A549 (cell line): ENCODE measurements around the gene FAM181A. TPM values are rescaled to one million over a fixed set of nuclear protein-coding genes. Genes with fewer than 3 reads are reported as not detected.
A peak's percentile ranks its signal among the peaks of the same experiment; 100 is the strongest.

Experiments used
- ATAC-seq, 2 experiments: fragments of 200-7000 bp in 1 of 2; fragments of >200 bp in 1 of 2; cut with Nextera tagmentation in 1 of 2; cut with Tn5 transposase in 1 of 2; 3 replicates each; pipeline versions ENCODE4 v1.8.0 to v1.9.1; 2018 to 2020; ENCODE audit warnings: mild to moderate bottlenecking in 1 of 2, moderate library complexity in 1 of 2
- CTCF ChIA-PET: fragments of 300-600 bp; sonication (Branson Sonifier 250); formaldehyde crosslinking; extraction: SDS; loops from one replicate; lab custom pipeline; 2021; ENCODE audit warnings: antibody characterized with exemption, inconsistent platforms; lab: Yijun Ruan, JAX
- POLR2A ChIA-PET: fragments of 350-600 bp; formaldehyde crosslinking; extraction: SDS; loops from one replicate; lab custom pipeline; 2021; ENCODE audit warnings: antibody characterized with exemption, inconsistent platforms; lab: Yijun Ruan, JAX
- DNase-seq, 2 experiments: peaks; one replicate each; pipeline versions ENCODE4 v3.0.0 to v3.0.0-alpha.2; 2011 to 2016; ENCODE audit warnings: low read depth in 1 of 2, low spot score in 1 of 2
- FAIRE-seq: peaks from 2 replicates; lab custom pipeline; 2011; peaks lifted over from hg19 to GRCh38; lab: Jason Lieb, UNC
- H3K27ac ChIP-seq, 2 experiments: fragments of >200 bp; sonication (Bioruptor Twin); formaldehyde crosslinking; 3 replicates each; pipeline ENCODE4 v1.5.1; 2016 to 2017
- H3K4me1 ChIP-seq: fragments of >200 bp; sonication (Bioruptor Twin); formaldehyde crosslinking; 3 replicates; pipeline ENCODE4 v1.6.1; 2016
- H3K4me2 ChIP-seq: fragments of >200 bp; sonication (Bioruptor Twin); formaldehyde crosslinking; 3 replicates; pipeline ENCODE4 v1.6.1; 2016
- H3K4me3 ChIP-seq: fragments of >200 bp; sonication (Bioruptor Twin); formaldehyde crosslinking; 3 replicates; pipeline ENCODE4 v1.5.1; 2016
- H3K9me3 ChIP-seq: fragments of >200 bp; sonication (Bioruptor Twin); formaldehyde crosslinking; 3 replicates; pipeline ENCODE4 v1.6.1; 2016
- BHLHE40 ChIP-seq: IDR thresholded peaks from 2 replicates; pipeline ENCODE4 v1.6.1; 2012; ENCODE audit warnings: low read depth, low read length, inconsistent platforms
- CBX2 ChIP-seq: fragments of 200-600 bp; sonication (generic); IDR thresholded peaks from 2 replicates; pipeline ENCODE4 v1.6.1; 2016; ENCODE audit warnings: low read depth, mild to moderate bottlenecking, borderline replicate concordance
- CBX8 ChIP-seq: fragments of 200-600 bp; sonication (generic); IDR thresholded peaks from 2 replicates; pipeline ENCODE4 v1.6.1; 2016
- CHD4 ChIP-seq: fragments of 200-600 bp; sonication (generic); IDR thresholded peaks from 2 replicates; pipeline ENCODE4 v1.6.1; 2016; ENCODE audit warnings: antibody characterized with exemption, mild to moderate bottlenecking, borderline replicate concordance
- EHF ChIP-seq: fragments of 250-450 bp; sonication (Bioruptor Pico); IDR thresholded peaks from 2 replicates; pipeline ENCODE4 v1.5.0; 2020; ENCODE audit warnings: mild to moderate bottlenecking
- EP300 ChIP-seq, 2 experiments: fragments of >200 bp; sonication (Bioruptor Twin); formaldehyde crosslinking; IDR thresholded peaks; 2 replicates in 1 of 2; 3 replicates in 1 of 2; pipeline ENCODE4 v1.6.1; 2016 to 2017
- FOSB ChIP-seq: fragments of 250-450 bp; sonication (Bioruptor Pico); IDR thresholded peaks from 2 replicates; pipeline ENCODE4 v1.5.0; 2020; ENCODE audit warnings: mild to moderate bottlenecking, moderate library complexity
- FOSL2 ChIP-seq, 2 experiments: fragments of 450-650 bp in 1 of 2; fragments of >200 bp in 1 of 2; sonication (Bioruptor Twin) in 1 of 2; formaldehyde crosslinking; IDR thresholded peaks; 2 replicates each; pipeline versions ENCODE4 v1.5.0 to v1.6.1; 2016 to 2020; ENCODE audit warnings: mild to moderate bottlenecking in 1 of 2, moderate library complexity in 1 of 2
- FOXS1 ChIP-seq: fragments of 250-450 bp; sonication (Bioruptor Pico); IDR thresholded peaks from 2 replicates; pipeline ENCODE4 v1.5.0; 2020; ENCODE audit warnings: mild to moderate bottlenecking, moderate library complexity
- HDAC2 ChIP-seq: fragments of 200-600 bp; sonication (generic); IDR thresholded peaks from 2 replicates; pipeline ENCODE4 v1.6.1; 2016
- HEYL ChIP-seq: fragments of 250-450 bp; sonication (Bioruptor Pico); IDR thresholded peaks from 2 replicates; pipeline ENCODE4 v1.8.0; 2021; ENCODE audit warnings: mild to moderate bottlenecking, moderate library complexity
- HOXB13 ChIP-seq: fragments of 250-450 bp; sonication (Bioruptor Pico); IDR thresholded peaks from 2 replicates; pipeline ENCODE4 v1.5.0; 2020; ENCODE audit warnings: low read depth, mild to moderate bottlenecking, moderate library complexity
- JUN ChIP-seq, 2 experiments: fragments of >200 bp; sonication (Bioruptor Twin); formaldehyde crosslinking; IDR thresholded peaks; 2 replicates in 1 of 2; 3 replicates in 1 of 2; pipeline ENCODE4 v1.6.1; 2016 to 2017
- JUNB ChIP-seq: fragments of >200 bp; sonication (Bioruptor Twin); formaldehyde crosslinking; IDR thresholded peaks from 2 replicates; pipeline ENCODE4 v1.6.1; 2016
- KDM1A ChIP-seq: fragments of 200-600 bp; sonication (generic); IDR thresholded peaks from 2 replicates; pipeline ENCODE4 v1.6.1; 2016; ENCODE audit warnings: low read depth, mild to moderate bottlenecking
- MAFK ChIP-seq: fragments of 450-650 bp; IDR thresholded peaks from 2 replicates; pipeline ENCODE4 v1.6.1; 2014; ENCODE audit not compliant: partially characterized antibody
- MYC ChIP-seq: IDR thresholded peaks from 2 replicates; pipeline ENCODE4 v1.6.1; 2012; ENCODE audit warnings: mild to moderate bottlenecking, inconsistent platforms, low read length, improper control_type of control experiment, borderline replicate concordance
- NFE2L2 ChIP-seq: fragments of 150-350 bp; conservative IDR thresholded peaks from 2 replicates; pipeline ENCODE4 v1.6.1; 2014; ENCODE audit warnings: low read length
- POLR2A ChIP-seq: IDR thresholded peaks from 2 replicates; pipeline ENCODE4 v1.6.1; 2012; ENCODE audit warnings: mild to moderate bottlenecking, low read length
- POLR2AphosphoS2 ChIP-seq: conservative IDR thresholded peaks from 2 replicates; pipeline ENCODE4 v1.6.1; 2012; ENCODE audit warnings: low read length, improper control_type of control experiment, inconsistent platforms
- RARB ChIP-seq: fragments of 250-450 bp; sonication (Bioruptor Pico); IDR thresholded peaks from 2 replicates; pipeline ENCODE4 v1.8.0; 2021; ENCODE audit warnings: mild to moderate bottlenecking, moderate library complexity
- TFCP2L1 ChIP-seq: fragments of 250-450 bp; sonication (Bioruptor Pico); IDR thresholded peaks from 2 replicates; pipeline ENCODE4 v1.5.0; 2021; ENCODE audit warnings: mild to moderate bottlenecking
- TP53 ChIP-seq: fragments of 250-450 bp; sonication (Bioruptor Pico); IDR thresholded peaks from 2 replicates; pipeline ENCODE4 v1.5.0; 2021; ENCODE audit warnings: mild to moderate bottlenecking, moderate library complexity
- ZC3H11A ChIP-seq: fragments of 450-650 bp; IDR thresholded peaks from 2 replicates; pipeline ENCODE4 v1.6.1; 2014; ENCODE audit warnings: antibody characterized with exemption, mild to moderate bottlenecking
- ZSCAN20 ChIP-seq: fragments of 250-450 bp; sonication (Bioruptor Pico); IDR thresholded peaks from 2 replicates; pipeline ENCODE4 v1.8.0; 2022; ENCODE audit warnings: mild to moderate bottlenecking, moderate library complexity
- WGBS: methylation state at CpG from one replicate; pipeline ENCODE4 v1.1.6; 2017; ENCODE audit errors: missing lambda C conversion rate; 5-methylcytosine and 5-hydroxymethylcytosine counted together
- polyA plus RNA-seq, 4 experiments: library from polyadenylated mRNA; depleted of rRNA in 3 of 4; stranded (reverse); fragments of >200 nt; fragmentation: RNase III in 1 of 4; extraction: RNeasy Plus Mini Kit Qiagen cat#74134 plus additional on column Dnase treatment in 1 of 4; gene quantifications; 2 replicates in 3 of 4; 3 replicates in 1 of 4; pipeline ENCODE4 v1.2.3, GENCODE V29; 2011 to 2017
- TF ChIP-seq, protein P1 (sequence below): fragments of 200-600 bp; sonication (generic); IDR thresholded peaks from 2 replicates; pipeline ENCODE4 v1.6.1; 2016; ENCODE audit warnings: antibody characterized with exemption, mild to moderate bottlenecking, moderate library complexity
- TF ChIP-seq, protein P2 (sequence below): fragments of >200 bp; sonication (Bioruptor Twin); formaldehyde crosslinking; IDR thresholded peaks from 2 replicates; pipeline ENCODE4 v1.6.1; 2016
- TF ChIP-seq, protein P3 (sequence below): IDR thresholded peaks from 2 replicates; pipeline ENCODE4 v1.6.1; 2012; ENCODE audit warnings: low read depth, borderline replicate concordance
- TF ChIP-seq, protein P4 (sequence below): fragments of 250-450 bp; sonication (Bioruptor Pico); IDR thresholded peaks from 2 replicates; pipeline ENCODE4 v1.5.0; 2021; ENCODE audit warnings: mild to moderate bottlenecking, moderate library complexity, borderline replicate concordance
- TF ChIP-seq, protein P5 (sequence below): fragments of 250-450 bp; sonication (Bioruptor Pico); IDR thresholded peaks from 2 replicates; pipeline ENCODE4 v1.5.0; 2020; ENCODE audit warnings: low read depth, mild to moderate bottlenecking, moderate library complexity

Gene FAM181A
- polyA plus RNA-seq, 2 of the 4 experiments (the other 2 are of a cell fraction): not detected

DNA sequence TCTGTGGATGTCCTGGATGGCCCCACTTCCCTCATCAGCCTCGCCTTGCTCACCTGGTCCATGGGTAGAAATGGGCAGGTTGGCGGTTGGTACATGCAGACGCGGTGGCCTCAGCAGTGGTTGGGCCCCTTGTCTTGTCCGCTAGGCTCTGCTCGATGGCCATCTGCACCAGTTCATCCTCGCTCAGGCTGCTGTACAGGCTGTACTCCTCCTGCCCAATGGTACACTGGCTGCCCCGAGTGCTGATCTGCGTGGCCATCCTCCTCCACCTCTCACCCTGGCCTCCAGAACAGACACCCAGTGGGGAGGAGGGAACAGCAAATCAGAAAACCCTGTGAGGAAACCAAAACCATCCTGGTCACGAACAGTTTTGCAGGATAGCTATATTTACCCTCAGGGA is 37.1 kb downstream of the FAM181A start (continued):
- no peak for TF ChIP-seq TP53
- TF ChIP-seq CHD4: no peak
- no peak for TF ChIP-seq HEYL (CRISPR knock-in tag)

DNA sequence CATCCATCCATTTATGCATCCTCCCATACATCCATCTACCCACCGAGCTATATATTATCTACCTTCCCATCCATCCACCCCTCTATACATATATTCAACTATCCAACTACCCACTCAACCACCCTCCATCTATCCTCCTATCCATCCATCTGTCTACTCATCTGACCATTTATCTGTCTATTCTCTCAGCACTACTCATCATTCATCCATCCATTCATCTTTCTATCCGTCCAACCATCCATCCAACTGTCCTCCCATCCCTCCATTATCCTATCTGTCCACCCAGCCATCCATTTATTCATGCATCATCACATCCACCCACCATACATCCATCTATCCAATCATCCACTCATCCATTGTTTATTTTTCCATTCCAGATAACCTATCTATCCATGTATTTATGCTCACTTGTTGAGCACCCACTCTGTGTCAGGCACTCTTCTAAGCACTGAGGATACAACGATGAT is 37.7 kb downstream of the FAM181A start:
- H3K4me3 ChIP-seq: no peak overlapping the region
- FAIRE-seq (no peak), ATAC-seq (no peak), DNase-seq (no peak)
- CTCF ChIA-PET: interaction anchor here (1.3 to 25.8 kb wide), 4 partner anchors 8 to 172 kb away, joined by 3 to 601 read pairs (median 3); no protein-coding TSS in a partner anchor
- H3K27ac ChIP-seq: peak overlapping the region in 1 of 2 experiments; percentile 25; a peak in 1 of 6 replicates
- H3K4me2 ChIP-seq: no peak overlapping the region
- H3K9me3 ChIP-seq: no peaks in the 10 kb centered on the region
- POLR2A ChIA-PET: interaction anchor here (1.6 kb wide), 1 partner anchor 25 kb away, joined by 4 read pairs; no protein-coding TSS in a partner anchor
- 76% methylated on average over 3 of the region's 3 CpGs for WGBS
- TF ChIP-seq MYC (no peak), EHF (CRISPR knock-in tag) (no peak), CBX2 (no peak), HDAC2 (no peak), FOSL2 (IDR thresholded peaks at IDR 0.05) (no peak), FOSL2 (CRISPR knock-in tag; IDR thresholded peaks at IDR 0.05) (no peak), POLR2A (no peak), JUN (IDR thresholded peaks at IDR 0.05) (no peak), EP300 (IDR thresholded peaks at IDR 0.05) (no peak), HOXB13 (CRISPR knock-in tag) (no peak), FOXS1 (CRISPR knock-in tag) (no peak), RARB (CRISPR knock-in tag) (no peak), POLR2AphosphoS2 (no peak)
- TF ChIP-seq, protein P1, sequence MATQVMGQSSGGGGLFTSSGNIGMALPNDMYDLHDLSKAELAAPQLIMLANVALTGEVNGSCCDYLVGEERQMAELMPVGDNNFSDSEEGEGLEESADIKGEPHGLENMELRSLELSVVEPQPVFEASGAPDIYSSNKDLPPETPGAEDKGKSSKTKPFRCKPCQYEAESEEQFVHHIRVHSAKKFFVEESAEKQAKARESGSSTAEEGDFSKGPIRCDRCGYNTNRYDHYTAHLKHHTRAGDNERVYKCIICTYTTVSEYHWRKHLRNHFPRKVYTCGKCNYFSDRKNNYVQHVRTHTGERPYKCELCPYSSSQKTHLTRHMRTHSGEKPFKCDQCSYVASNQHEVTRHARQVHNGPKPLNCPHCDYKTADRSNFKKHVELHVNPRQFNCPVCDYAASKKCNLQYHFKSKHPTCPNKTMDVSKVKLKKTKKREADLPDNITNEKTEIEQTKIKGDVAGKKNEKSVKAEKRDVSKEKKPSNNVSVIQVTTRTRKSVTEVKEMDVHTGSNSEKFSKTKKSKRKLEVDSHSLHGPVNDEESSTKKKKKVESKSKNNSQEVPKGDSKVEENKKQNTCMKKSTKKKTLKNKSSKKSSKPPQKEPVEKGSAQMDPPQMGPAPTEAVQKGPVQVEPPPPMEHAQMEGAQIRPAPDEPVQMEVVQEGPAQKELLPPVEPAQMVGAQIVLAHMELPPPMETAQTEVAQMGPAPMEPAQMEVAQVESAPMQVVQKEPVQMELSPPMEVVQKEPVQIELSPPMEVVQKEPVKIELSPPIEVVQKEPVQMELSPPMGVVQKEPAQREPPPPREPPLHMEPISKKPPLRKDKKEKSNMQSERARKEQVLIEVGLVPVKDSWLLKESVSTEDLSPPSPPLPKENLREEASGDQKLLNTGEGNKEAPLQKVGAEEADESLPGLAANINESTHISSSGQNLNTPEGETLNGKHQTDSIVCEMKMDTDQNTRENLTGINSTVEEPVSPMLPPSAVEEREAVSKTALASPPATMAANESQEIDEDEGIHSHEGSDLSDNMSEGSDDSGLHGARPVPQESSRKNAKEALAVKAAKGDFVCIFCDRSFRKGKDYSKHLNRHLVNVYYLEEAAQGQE: no peak
- TF ChIP-seq, protein P2, sequence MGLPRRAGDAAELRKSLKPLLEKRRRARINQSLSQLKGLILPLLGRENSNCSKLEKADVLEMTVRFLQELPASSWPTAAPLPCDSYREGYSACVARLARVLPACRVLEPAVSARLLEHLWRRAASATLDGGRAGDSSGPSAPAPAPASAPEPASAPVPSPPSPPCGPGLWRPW: no peak
- peaks cover 18% of the 10 kb centered on the region for H3K4me1 ChIP-seq

DNA sequence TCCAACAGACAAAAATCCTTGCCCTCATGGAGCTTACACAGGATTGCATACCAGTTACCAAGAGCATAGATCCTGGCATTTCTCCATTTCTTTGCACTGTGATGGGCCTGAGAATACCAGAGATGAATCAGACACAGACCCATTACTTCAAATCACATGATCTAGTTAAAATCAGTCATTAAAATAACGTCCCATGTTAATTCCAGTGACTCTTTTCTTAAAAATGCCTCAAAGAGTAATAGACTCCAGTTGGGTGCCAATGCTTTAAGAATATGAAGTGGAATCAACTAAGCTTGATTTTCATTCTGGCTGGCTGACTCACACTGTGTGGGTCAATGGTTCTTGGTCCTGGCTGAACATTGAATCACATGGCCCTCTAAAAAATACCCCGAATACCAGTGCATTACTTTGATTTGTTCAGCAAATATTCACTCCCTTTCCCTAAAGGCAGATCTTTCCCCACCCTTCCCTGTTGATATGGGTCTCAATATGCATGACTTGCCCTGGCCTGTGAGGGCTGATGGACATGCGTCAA is 38.2 kb downstream of the FAM181A start:
- peak overlapping the region; percentile 5; the same call in 1 of the 3 replicates for H3K4me2 ChIP-seq
- WGBS: 29% methylated on average over 3 of the region's 3 CpGs
- H3K4me3 ChIP-seq: no peak overlapping the region
- DNase-seq: peak; percentile 13 to 32
- H3K4me1 ChIP-seq: peaks cover 14% of the 10 kb centered on the region; the same call in 2 of the 3 replicates
- peak overlapping the region in 1 of 2 experiments; percentile 78; a peak in 3 of 6 replicates for H3K27ac ChIP-seq
- POLR2A ChIA-PET: interaction anchor here (1.6 kb wide), 1 partner anchor 26 kb away, joined by 4 read pairs; no protein-coding TSS in a partner anchor
- ATAC-seq: peak; percentile 57 to 77; a peak in 4 of 6 replicates
- no peak for FAIRE-seq
- CTCF ChIA-PET: interaction anchor here (1.2 to 25.8 kb wide), 4 partner anchors 9 to 172 kb away, joined by 3 to 601 read pairs (median 3); no protein-coding TSS in a partner anchor
- no peaks in the 10 kb centered on the region for H3K9me3 ChIP-seq
- TF ChIP-seq KDM1A (no peak), TFCP2L1 (CRISPR knock-in tag) (no peak), TP53 (no peak), MAFK (no peak), RARB (CRISPR knock-in tag) (no peak), MYC (no peak), FOSB (CRISPR knock-in tag) (no peak), ZC3H11A (no peak), BHLHE40 (no peak), NFE2L2 (no peak), JUNB (no peak; the same call in 1 of the 2 replicates), ZSCAN20 (CRISPR knock-in tag) (no peak), CBX8 (no peak)
- TF ChIP-seq, protein P3, sequence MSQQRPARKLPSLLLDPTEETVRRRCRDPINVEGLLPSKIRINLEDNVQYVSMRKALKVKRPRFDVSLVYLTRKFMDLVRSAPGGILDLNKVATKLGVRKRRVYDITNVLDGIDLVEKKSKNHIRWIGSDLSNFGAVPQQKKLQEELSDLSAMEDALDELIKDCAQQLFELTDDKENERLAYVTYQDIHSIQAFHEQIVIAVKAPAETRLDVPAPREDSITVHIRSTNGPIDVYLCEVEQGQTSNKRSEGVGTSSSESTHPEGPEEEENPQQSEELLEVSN: no peak
- TF ChIP-seq, protein P4, sequence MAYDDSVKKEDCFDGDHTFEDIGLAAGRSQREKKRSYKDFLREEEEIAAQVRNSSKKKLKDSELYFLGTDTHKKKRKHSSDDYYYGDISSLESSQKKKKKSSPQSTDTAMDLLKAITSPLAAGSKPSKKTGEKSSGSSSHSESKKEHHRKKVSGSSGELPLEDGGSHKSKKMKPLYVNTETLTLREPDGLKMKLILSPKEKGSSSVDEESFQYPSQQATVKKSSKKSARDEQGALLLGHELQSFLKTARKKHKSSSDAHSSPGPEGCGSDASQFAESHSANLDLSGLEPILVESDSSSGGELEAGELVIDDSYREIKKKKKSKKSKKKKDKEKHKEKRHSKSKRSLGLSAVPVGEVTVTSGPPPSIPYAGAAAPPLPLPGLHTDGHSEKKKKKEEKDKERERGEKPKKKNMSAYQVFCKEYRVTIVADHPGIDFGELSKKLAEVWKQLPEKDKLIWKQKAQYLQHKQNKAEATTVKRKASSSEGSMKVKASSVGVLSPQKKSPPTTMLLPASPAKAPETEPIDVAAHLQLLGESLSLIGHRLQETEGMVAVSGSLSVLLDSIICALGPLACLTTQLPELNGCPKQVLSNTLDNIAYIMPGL (CRISPR knock-in tag): no peak
- TF ChIP-seq, protein P5, sequence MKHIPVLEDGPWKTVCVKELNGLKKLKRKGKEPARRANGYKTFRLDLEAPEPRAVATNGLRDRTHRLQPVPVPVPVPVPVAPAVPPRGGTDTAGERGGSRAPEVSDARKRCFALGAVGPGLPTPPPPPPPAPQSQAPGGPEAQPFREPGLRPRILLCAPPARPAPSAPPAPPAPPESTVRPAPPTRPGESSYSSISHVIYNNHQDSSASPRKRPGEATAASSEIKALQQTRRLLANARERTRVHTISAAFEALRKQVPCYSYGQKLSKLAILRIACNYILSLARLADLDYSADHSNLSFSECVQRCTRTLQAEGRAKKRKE (CRISPR knock-in tag): no peak
